ENCODE results near the gene HABP4. TPM values are rescaled to one million over a fixed set of nuclear protein-coding genes. Genes with fewer than 3 reads are reported as not detected.

HABP4 gene
- total RNA-seq, 4 donors from 2014 or later = 18.4 to 24.1 (median 20.8) TPM

GRCh38 chr9:96483197-96483596, 33.2 kb downstream of the HABP4 start:
- TF ChIP-seq POLR2A (IDR thresholded peaks at IDR 0.05) (no peak), CTCF (IDR thresholded peaks at IDR 0.05) (no peak)
- no peak for DNase-seq
- H3K27me3 ChIP-seq = no peaks in the 10 kb centered on the region
- H3K9me3 ChIP-seq = no peaks in the 10 kb centered on the region
- peaks cover 14 to 30% of the 10 kb centered on the region in 2 donors for H3K4me1 ChIP-seq
- intact Hi-C loops (cut with DNase I) = no loop called here
- 96% methylated on average over 4 of the region's 4 CpGs for WGBS, 2 donors
- no peaks in the 10 kb centered on the region for H3K36me3 ChIP-seq
- H3K4me3 ChIP-seq (replicated peaks in 1 of 3) = no peak overlapping the region
- H3K27ac ChIP-seq = no peak overlapping the region

GRCh38 chr9:96483733-96484390, 33.9 kb downstream of the HABP4 start:
- no peaks in the 10 kb centered on the region for H3K9me3 ChIP-seq
- H3K4me3 ChIP-seq (replicated peaks in 1 of 3) = no peak overlapping the region
- no peak for TF ChIP-seq CTCF (IDR thresholded peaks at IDR 0.05)
- no peak for TF ChIP-seq POLR2A (IDR thresholded peaks at IDR 0.05)
- WGBS, 2 donors = 53 to 56% methylated on average over 3 of the region's 3 CpGs
- no peaks in the 10 kb centered on the region for H3K27me3 ChIP-seq
- H3K4me1 ChIP-seq = peaks cover 14 to 30% of the 10 kb centered on the region in 2 donors
- H3K36me3 ChIP-seq = peaks cover 0 to 5% of the 10 kb centered on the region in 2 donors
- no peak overlapping the region for H3K27ac ChIP-seq
- intact Hi-C loops (cut with DNase I) = no loop called here
- DNase-seq = no peak

- Histone ChIP-seq H3K4me1 (peaks cover 14 to 30% of the 10 kb centered on the region in 2 donors), H3K36me3 (peaks cover 2 to 5% of the 10 kb centered on the region in 2 donors), H3K9me3 (no peaks in the 10 kb centered on the region), H3K27ac (no peak overlapping the region), H3K4me3 (replicated peaks in 1 of 3) (no peak overlapping the region), H3K27me3 (no peaks in the 10 kb centered on the region)
- no peak for TF ChIP-seq CTCF (IDR thresholded peaks at IDR 0.05)
- TF ChIP-seq POLR2A (IDR thresholded peaks at IDR 0.05) = no peak
- 91 to 92% methylated on average over 4 of the region's 4 CpGs for WGBS, 2 donors
- DNase-seq = no peak
- intact Hi-C loops (cut with DNase I) = no loop called here
Observed at GRCh38 chr9:96484521-96484931, 34.6 kb downstream of the HABP4 start.

GRCh38 chr9:96485280-96485679, 35.3 kb downstream of the HABP4 start:
- intact Hi-C loops (cut with DNase I) = no loop called here
- H3K9me3 ChIP-seq = no peaks in the 10 kb centered on the region
- H3K36me3 ChIP-seq = peaks cover 8 to 10% of the 10 kb centered on the region in 2 donors
- TF ChIP-seq CTCF (IDR thresholded peaks at IDR 0.05) = no peak
- no peak for TF ChIP-seq POLR2A (IDR thresholded peaks at IDR 0.05)
- no peak overlapping the region for H3K4me3 ChIP-seq (replicated peaks in 1 of 3)
- WGBS, 2 donors = 92 to 95% methylated on average over 15 to 16 of the region's 16 CpGs
- H3K4me1 ChIP-seq = peaks cover 14 to 30% of the 10 kb centered on the region in 2 donors
- H3K27ac ChIP-seq = peak overlapping the region in 2 of 3 donors; percentile 88 to 89
- no peaks in the 10 kb centered on the region for H3K27me3 ChIP-seq
- no peak for DNase-seq

GRCh38 chr9:96486386-96487028, 36.5 kb downstream of the HABP4 start:
- Histone ChIP-seq H3K4me1 (peaks cover 14 to 37% of the 10 kb centered on the region in 2 donors), H3K9me3 (no peaks in the 10 kb centered on the region), H3K27me3 (no peaks in the 10 kb centered on the region), H3K36me3 (peaks cover 11 to 18% of the 10 kb centered on the region in 2 donors), H3K27ac (peak overlapping the region; percentile 56 to 89 (median 88)), H3K4me3 (replicated peaks in 1 of 3) (no peak overlapping the region)
- peak; percentile 99 for DNase-seq
- WGBS, 2 donors = 2 to 9% methylated on average over 7 of the region's 7 CpGs
- intact Hi-C loops (cut with DNase I) = no loop called here
- TF ChIP-seq CTCF (IDR thresholded peaks at IDR 0.05) = no peak
- TF ChIP-seq POLR2A (IDR thresholded peaks at IDR 0.05) = no peak
